ENCODE data around the gene KCNG4.
A peak's percentile ranks its signal among the peaks of the same experiment; 100 is the strongest.

The KCNG4 gene

DNA sequence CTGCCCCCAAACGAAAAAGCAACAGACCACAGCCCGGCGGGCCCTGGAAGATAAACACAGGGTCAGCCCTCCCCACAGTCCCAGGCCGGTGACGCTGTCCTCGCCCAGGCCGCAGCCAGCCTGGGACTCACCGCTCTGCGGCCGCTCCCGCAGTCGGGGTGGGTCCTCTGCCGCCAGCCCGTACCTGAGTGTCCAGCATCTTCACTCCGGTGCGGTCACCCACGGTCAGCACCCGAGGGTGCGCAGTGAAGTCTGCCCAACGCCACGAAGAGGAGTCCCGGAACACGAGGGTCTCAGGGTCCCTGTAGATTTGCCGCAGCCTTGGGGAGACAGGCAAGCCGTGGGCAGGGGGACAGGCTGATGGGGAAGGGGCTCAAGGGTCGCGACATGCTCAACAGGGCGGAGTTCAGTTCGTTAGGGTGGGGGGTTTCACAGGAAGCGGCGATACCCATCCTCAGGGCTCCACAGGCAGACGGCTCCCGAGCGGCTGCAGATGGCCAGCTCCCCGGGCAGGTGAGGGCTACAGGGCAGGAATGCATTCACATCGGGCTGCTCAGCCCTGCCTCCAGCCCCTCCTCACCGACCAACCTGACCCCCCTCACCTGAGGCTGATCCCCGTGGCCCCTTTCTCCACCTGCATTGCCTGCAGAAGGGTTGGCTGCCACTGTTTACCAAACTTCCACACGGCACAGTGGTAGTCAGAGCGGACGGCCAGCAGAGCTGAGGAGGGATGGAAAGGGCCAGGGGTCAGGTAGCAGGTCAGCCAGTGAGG, 58.5 kb downstream of the KCNG4 start:
- DNase-seq, result no peak

DNA sequence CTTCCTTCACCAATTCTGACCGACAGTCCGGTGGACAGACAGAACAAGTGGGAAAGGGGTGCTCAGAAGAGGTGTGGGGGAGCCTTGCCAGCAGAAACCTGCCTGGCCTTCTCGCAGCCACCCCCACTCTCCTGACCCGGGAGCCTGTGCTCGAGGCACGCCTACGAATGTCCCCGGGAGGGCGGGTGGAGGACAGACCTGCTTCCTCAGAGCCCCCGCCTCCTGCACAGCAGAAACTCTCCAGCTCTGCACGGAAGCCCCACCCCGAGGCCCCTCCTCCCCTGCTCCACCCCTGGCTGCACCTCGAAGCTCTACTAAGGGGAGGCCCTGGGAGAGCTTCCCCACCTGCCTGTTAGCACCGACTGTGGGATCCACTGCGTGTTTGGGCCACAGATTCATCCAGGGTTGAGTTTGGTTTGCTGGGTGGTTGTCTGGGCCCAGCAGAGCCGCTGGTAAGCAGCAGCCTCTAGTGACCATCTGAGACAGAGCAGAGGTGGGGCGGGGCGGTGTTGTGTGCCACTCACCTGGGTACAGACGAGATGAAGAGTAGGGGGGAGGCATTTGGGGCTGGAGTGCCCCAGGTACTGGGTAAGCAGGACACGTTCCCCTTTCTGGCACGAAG, 59.2 kb downstream of the KCNG4 start:
- DNase-seq, result no peak

DNA sequence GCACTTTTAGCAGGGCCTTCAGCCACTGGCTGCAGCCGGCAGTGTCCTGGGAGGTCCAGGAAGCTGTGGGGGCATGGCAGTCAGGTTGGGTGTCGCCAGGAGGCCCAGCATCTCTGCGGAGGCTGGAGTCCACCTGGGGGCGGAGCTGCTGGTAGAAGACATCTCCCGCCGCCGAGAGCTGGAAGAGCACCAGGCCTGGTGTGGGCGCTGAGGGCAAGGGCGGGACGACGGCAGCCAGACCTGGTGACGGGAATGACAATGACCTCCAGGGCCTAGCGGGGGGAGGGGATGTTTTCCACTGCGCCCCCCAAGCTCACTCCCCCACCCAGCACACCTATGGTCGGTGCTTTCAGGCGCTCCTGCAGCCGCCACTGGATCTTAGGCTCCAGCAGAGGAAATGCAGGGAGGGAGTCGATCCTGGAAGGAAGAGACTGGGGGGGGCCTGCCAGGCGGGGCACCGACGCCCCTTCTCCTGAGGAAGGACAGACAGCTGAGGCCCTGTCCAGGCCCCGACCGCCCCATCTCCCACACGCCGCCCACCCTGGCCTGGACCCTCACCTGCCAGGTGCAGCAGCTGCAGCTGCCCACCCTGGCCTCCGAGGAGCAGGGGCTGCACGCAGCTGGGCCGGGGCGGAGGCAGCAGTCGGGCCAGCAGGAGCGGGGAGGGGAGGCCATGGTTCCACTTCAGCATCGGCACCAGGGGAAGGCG, 60.0 kb downstream of the KCNG4 start:
- DNase-seq, result no peak

DNA sequence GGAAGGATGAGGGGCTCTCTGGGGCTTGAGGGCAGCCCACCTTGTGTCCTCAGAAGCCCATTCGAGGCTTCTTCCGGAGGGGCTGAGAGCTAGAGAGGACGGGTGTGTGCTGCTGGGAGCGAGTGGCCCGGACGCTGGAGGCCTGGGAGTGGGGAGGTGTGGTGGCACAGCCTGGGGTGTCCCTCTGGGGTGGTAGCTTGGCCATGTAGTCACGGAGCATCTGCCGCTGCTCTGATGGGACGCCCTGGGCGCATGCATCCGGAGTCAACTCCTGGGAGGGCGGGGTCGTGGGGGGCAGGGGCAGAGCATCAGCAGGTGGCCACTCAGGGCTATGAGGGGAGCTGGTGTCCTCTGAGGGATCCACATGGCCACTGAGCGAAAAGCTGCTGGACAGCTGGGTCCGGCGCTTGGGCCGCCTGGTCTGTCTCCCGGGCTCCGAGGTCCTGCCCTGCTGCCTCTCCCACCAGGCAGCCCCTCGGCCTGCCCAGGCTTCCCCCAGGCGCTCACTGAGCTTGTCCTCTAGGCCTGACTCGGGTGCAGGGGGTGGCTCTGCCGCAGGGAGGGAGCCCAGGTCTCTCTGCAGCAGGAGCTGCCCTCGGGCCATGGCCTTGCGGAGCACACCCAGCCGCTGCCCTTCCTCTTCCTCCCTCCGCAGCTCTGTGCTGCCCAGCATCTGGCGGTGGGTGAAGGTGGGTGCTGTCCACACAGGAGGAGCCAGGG, 60.8 kb downstream of the KCNG4 start:
- no peak for DNase-seq

DNA sequence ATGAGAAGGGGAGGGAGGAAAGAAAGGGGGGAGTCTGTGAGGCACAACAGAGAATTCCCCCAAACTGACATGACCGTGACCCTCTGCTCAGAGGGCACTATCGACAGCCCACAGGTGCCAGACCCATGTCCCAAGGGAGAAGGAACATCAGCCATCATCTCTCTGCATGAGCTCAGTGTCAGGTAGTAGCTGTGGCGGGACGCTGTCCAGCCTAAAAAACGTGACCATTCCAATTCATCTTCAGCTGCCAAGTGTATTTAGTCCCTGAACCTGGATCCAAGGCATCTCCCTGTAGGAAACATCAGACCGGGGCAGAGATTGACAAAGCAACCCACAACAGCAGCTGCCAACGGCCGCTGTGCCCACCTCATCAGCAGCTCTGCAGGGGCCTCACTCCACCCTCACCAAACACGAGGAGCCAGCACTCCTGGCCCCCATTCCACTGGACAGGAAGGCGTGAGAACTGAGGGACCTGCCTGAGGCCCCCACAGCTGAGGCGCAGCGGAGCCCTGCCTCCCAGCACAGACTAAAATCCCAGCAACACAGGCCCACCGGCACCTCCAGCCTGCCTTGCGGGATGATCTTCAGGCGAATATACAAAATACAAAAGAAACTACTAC, 61.6 kb downstream of the KCNG4 start:
- DNase-seq, result no peak

DNA sequence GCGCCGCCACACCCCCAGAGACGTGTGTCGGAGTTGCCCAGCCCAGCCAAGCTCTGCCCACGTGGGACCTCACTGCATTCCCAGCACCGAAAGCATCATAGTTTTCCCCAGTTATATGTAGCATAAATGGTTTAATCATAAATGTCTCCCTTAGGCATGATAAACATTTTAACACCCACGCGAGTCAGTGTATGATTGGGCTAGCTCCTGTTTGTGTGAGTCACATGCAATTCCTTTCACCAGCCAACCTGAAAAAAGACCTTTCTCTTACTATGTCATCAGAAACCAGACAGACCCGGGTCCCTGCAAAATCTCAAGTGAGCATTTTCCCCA, 62.1 kb downstream of the KCNG4 start:
- no peak for DNase-seq

DNA sequence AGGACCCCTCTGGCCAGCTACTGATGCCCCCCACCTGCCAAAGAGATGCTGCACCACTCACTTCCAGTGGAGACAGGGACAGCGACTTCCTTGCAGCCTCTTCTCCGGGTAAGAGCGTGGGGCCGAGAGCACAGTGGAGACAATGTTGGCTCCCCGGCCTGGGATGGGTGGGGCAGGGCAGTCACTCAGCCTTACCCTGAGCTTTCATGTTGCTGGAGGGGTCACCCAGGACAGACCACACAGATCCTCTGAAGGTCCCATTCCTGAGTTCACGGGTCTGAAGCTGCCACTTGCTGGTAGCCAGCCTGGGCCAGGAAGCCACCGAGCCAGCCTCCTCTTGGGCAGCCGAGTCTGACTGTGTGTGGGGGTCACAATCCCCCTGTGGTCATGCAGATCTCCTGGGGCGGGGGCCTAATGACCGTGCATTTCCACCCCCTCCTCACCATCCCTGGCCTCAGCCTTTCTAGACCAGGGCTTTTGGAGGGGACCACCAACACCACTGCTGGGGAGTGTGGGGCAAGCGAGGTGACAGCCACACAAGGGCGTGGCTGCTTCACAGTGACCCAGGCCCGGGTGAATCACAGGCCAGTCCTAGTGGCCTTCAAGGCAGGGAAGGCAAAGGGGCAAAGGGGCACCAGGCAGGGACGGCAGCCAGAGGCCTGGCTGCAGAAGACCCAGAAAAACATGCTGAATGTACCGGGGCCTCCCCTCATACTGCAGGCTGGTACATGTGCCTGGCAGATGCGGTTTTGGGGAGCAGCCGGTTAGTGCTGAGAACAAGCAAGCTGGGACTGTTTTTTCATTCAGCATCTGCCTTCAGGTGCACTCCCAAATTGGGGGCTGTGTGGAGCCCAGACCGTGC, 63.4 kb downstream of the KCNG4 start:
- no peak for DNase-seq

DNA sequence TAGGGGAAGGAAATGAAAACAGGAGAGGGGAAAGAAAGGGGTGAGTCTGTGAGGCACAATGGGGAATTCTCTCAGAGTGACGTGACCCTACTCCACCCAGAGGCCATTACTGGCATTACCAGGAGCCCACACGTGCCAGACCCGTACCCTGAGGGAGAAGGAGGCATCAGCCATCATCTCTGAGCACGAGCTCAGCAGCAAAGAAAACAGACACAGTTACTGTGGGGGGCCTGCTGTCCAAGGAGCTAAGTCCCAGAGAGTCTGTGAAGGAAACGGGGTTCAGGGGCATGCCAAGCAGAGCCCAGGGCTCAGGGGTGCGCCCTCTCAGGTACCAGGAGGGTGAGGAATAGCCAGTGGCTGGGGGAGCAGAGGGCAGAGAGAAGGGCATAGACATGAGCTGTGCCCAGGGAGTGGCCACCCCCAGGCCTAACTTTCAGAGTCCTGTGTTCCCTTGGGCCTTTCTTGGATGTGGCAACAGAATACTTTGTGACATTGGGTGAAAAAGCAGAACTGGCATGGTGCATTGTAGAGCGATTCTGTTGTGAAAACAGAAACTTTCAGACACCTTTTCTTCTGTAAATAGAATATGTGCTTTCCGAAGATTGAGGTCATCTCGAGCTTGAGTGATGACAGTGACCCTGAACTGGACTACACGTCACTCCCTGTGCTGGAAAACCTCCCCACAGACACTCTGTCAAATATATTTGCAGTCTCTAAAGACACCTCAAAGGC, 64.3 kb downstream of the KCNG4 start:
- DNase-seq, result peak; percentile 72 to 91 (median 79)

DNA sequence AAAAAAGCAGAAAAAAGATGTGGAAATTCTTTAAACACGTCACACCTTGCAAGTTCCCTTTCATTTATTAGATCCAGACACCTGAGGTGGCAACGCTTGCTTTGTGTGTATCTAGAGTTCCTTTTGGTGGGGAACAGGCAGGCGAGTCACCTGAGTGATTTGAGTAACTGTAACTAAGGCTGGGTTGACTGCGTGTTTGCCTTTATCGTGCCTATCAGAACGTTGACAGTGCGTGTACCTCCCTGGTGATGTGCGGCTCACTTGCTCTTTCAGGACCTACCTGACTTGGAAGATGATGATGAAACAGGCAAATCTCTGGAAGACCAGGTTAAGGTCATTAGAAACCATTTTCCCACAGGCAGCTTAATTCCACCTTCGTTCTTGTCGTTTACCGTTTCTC, 65.4 kb downstream of the KCNG4 start:
- no peak for DNase-seq

DNA sequence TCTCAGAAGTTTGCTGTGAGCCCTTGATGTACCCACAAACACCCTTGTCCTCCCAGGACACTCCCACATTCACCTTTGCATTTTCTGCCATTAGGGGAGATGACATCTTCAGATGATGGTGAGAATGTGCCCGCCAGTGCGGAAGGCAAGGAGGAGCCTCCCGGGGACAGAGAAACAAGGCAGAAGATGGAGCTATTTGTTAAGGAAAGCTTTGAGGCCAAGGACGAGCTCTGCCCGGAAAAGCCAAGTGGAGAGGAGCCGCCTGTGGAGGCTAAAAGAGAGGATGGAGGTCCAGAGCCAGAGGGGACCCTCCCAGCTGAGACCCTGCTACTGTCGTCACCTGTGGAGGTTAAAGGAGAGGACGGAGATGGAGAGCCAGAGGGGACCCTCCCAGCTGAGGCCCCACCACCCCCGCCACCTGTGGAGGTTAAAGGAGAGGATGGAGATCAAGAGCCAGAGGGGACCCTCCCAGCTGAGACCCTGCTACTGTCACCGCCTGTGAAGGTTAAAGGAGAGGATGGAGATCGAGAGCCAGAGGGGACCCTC, 70.0 kb downstream of the KCNG4 start:
- DNase-seq, result no peak

All from suppressor macrophage (primary cell).